GM12891 (cell line): ENCODE results near the gene HAS3.

ENCODE experiments used
- PAX5 ChIP-seq: IDR thresholded peaks from 2 replicates; pipeline ENCODE4 v1.6.1; 2011; ENCODE audit warnings: low read length, moderate library complexity, mild to moderate bottlenecking; ENCODE audit not compliant: insufficient read depth, severe bottlenecking
- POLR2A ChIP-seq: IDR thresholded peaks from 2 replicates; pipeline ENCODE4 v1.6.1; 2011; ENCODE audit warnings: low read depth, low read length, control low read depth
- POLR2AphosphoS5 ChIP-seq: IDR thresholded peaks from 2 replicates; pipeline ENCODE4 v1.6.1; 2011; ENCODE audit warnings: low read depth, low read length, control low read depth
- POU2F2 ChIP-seq: IDR thresholded peaks from 2 replicates; pipeline ENCODE4 v1.6.1; 2011; ENCODE audit warnings: low read depth, mild to moderate bottlenecking, control low read depth, low read length, moderate library complexity
- SPI1 ChIP-seq: IDR thresholded peaks from 2 replicates; pipeline ENCODE4 v1.6.1; 2011; ENCODE audit warnings: low read depth, low read length, control low read depth
- TAF1 ChIP-seq: IDR thresholded peaks from 2 replicates; pipeline ENCODE4 v1.6.1; 2011; ENCODE audit warnings: low read depth, low read length, control low read depth

DNA sequence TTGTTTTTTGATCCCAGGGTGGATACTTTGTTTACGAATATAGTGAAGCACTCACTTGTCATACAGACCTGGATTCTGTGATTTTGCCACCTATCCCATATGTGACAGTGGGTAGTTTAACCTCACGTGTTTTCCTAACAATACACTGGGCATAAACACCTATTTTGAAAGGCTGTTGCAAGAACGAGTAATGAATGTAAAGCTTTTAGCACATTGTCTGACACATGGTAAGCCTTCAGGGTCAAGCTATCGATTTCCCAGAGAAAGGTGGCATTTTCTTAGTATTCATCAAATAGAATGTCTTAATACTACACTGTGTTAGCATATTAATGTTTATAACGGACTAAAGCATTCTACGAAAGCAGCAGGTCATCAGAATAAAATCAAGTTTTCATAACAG is 25.0 kb downstream of the HAS3 start:
- TF ChIP-seq POLR2A (no peak; the same call in 1 of the 2 replicates), POLR2AphosphoS5 (peak; percentile 69; the same call in 1 of the 2 replicates), TAF1 (no peak), PAX5 (no peak), SPI1 (no peak), POU2F2 (no peak)
